ENCODE measurements around the gene SMPX. TPM values are rescaled to one million over a fixed set of nuclear protein-coding genes. Genes with fewer than 3 reads are reported as not detected.

SMPX gene
- total and polyA plus RNA-seq, 4 donors = 0.09 to 0.10 TPM; not detected in 2

DNA sequence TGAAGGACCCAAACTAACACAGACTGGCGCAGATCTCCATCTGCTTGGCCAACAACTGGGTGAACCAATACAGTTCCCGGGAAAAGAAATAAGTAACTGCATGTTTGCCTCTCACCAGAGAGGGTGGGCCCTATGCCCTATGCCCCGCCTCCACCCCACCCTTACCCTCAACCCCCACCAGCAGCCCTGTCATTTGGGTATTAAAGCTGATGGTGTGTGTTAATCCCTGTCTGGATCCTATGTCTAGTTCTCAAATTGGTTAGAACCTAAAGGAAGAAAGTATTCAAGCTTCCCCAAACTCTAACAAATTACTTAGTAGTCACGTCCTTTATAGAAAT is 19.0 kb downstream of the SMPX start:
- WGBS = 93% methylated on average over 4 of the region's 4 CpGs
- no peak overlapping the region for H3K9ac ChIP-seq (ENCODE audit: low read depth in 1 of 2, low read length in 2 of 2)
- no peak for DNase-seq (ENCODE audit: low spot score)
- H3K36me3 ChIP-seq (ENCODE audit: control insufficient read depth in 4 of 4, insufficient read depth in 3 of 4, low read depth in 1 of 4, low read length in 3 of 4) = no peaks in the 10 kb centered on the region
- peaks cover 4 to 30% (median 26%) of the 10 kb centered on the region in 4 donors for H3K4me1 ChIP-seq (ENCODE audit: control insufficient read depth in 4 of 4, insufficient read depth in 4 of 4, low read length in 3 of 4)
- H3K27ac ChIP-seq (ENCODE audit: low read depth in 1 of 2, low read length in 2 of 2) = no peak overlapping the region
- no peaks in the 10 kb centered on the region for H3K9me3 ChIP-seq (ENCODE audit: control insufficient read depth in 4 of 4, low read length in 3 of 4)
- H3K4me3 ChIP-seq (ENCODE audit: low read depth in 1 of 3, low read length in 3 of 3) = no peak overlapping the region
- H3K27me3 ChIP-seq (ENCODE audit: control insufficient read depth in 4 of 4, insufficient read depth in 4 of 4, low read length in 3 of 4) = no peaks in the 10 kb centered on the region
- TF ChIP-seq YY1 (IDR thresholded peaks at IDR 0.05) (no peak), RXRA (IDR thresholded peaks at IDR 0.05) (no peak), FOXA2 (IDR thresholded peaks at IDR 0.05) (no peak), SP1 (IDR thresholded peaks at IDR 0.05) (no peak), HNF4G (IDR thresholded peaks at IDR 0.05) (no peak), HNF4A (conservative IDR thresholded peaks at IDR 0.05) (no peak), NR2F2 (IDR thresholded peaks at IDR 0.05) (no peak), GABPA (IDR thresholded peaks at IDR 0.05 in 1 of 2, conservative IDR thresholded peaks at IDR 0.05 in 1 of 2) (no peak), RAD21 (IDR thresholded peaks at IDR 0.05) (no peak), FOXA1 (IDR thresholded peaks at IDR 0.05) (no peak)
- TF ChIP-seq, protein P1, sequence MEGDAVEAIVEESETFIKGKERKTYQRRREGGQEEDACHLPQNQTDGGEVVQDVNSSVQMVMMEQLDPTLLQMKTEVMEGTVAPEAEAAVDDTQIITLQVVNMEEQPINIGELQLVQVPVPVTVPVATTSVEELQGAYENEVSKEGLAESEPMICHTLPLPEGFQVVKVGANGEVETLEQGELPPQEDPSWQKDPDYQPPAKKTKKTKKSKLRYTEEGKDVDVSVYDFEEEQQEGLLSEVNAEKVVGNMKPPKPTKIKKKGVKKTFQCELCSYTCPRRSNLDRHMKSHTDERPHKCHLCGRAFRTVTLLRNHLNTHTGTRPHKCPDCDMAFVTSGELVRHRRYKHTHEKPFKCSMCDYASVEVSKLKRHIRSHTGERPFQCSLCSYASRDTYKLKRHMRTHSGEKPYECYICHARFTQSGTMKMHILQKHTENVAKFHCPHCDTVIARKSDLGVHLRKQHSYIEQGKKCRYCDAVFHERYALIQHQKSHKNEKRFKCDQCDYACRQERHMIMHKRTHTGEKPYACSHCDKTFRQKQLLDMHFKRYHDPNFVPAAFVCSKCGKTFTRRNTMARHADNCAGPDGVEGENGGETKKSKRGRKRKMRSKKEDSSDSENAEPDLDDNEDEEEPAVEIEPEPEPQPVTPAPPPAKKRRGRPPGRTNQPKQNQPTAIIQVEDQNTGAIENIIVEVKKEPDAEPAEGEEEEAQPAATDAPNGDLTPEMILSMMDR (IDR thresholded peaks at IDR 0.05; ENCODE audit: low read depth, low read length, missing input control) = no peak
- TF ChIP-seq, protein P2, sequence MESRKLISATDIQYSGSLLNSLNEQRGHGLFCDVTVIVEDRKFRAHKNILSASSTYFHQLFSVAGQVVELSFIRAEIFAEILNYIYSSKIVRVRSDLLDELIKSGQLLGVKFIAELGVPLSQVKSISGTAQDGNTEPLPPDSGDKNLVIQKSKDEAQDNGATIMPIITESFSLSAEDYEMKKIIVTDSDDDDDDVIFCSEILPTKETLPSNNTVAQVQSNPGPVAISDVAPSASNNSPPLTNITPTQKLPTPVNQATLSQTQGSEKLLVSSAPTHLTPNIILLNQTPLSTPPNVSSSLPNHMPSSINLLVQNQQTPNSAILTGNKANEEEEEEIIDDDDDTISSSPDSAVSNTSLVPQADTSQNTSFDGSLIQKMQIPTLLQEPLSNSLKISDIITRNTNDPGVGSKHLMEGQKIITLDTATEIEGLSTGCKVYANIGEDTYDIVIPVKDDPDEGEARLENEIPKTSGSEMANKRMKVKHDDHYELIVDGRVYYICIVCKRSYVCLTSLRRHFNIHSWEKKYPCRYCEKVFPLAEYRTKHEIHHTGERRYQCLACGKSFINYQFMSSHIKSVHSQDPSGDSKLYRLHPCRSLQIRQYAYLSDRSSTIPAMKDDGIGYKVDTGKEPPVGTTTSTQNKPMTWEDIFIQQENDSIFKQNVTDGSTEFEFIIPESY (IDR thresholded peaks at IDR 0.05) = no peak

DNA sequence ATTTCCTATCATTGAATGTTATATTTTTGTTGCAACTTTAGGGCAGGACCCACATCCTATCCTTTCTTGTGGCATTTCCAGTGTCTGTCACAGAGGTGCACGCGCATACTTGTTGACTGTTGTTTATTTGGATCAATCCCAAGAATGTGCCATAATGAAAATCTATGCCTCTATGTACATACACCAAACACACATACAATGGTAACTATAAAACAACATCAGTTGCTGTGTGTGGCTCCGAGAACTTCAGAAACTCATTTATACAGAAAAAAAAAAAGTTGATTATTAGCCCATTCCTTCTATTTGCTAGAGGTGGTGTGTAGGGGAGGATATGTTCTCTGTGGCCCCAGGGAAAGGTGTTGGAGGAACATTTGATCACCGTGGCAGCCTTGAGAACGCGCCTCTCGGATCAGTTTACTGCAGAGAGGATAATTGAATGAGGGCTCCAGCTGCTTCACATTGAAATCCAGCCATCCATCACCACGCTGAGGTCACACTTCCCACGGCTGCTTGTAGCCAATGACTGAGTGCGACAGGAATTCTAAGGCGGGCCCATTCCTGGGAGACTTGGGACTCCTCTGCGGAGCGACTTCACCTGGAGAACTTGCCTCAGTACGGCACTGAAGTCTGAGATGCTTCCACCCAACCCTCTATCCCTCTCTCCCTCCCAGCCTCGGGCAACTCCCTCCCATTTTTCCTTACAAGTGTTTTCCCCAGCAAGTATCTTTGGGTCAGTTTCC is 19.5 kb downstream of the SMPX start:
- TF ChIP-seq, protein P1 (IDR thresholded peaks at IDR 0.05; ENCODE audit: low read depth, low read length, missing input control) = no peak
- TF ChIP-seq ATF3 (IDR thresholded peaks at IDR 0.05) (no peak), HNF4G (IDR thresholded peaks at IDR 0.05) (no peak), GABPA (IDR thresholded peaks at IDR 0.05 in 1 of 2, conservative IDR thresholded peaks at IDR 0.05 in 1 of 2) (no peak)
- TF ChIP-seq, protein P3, sequence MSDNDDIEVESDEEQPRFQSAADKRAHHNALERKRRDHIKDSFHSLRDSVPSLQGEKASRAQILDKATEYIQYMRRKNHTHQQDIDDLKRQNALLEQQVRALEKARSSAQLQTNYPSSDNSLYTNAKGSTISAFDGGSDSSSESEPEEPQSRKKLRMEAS (IDR thresholded peaks at IDR 0.05) = no peak
- H3K4me1 ChIP-seq (ENCODE audit: control insufficient read depth in 4 of 4, insufficient read depth in 4 of 4, low read length in 3 of 4) = peaks cover 4 to 30% (median 27%) of the 10 kb centered on the region in 4 donors
- WGBS = 78% methylated on average over 15 of the region's 15 CpGs
- no peak overlapping the region for H3K4me3 ChIP-seq (ENCODE audit: low read depth in 1 of 3, low read length in 3 of 3)
- H3K9me3 ChIP-seq (ENCODE audit: control insufficient read depth in 4 of 4, low read length in 3 of 4) = no peaks in the 10 kb centered on the region
- H3K36me3 ChIP-seq (ENCODE audit: control insufficient read depth in 4 of 4, insufficient read depth in 3 of 4, low read depth in 1 of 4, low read length in 3 of 4) = no peaks in the 10 kb centered on the region
- no peak for DNase-seq (ENCODE audit: low spot score)
- no peak overlapping the region for H3K9ac ChIP-seq (ENCODE audit: low read depth in 1 of 2, low read length in 2 of 2)
- no peak overlapping the region for H3K27ac ChIP-seq (ENCODE audit: low read depth in 1 of 2, low read length in 2 of 2)
- no peaks in the 10 kb centered on the region for H3K27me3 ChIP-seq (ENCODE audit: control insufficient read depth in 4 of 4, insufficient read depth in 4 of 4, low read length in 3 of 4)

Measured in liver (tissue), 9 donors.